Loucy (cell line): ENCODE results near the gene TMEM81.

Experiments used
- CTCF ChIP-seq: fragments of 200-600 bp; sonication (generic); conservative IDR thresholded peaks from 2 replicates; pipeline ENCODE4 v1.5.1; 2014; ENCODE audit warnings: mild to moderate bottlenecking, antibody characterized with exemption, low read length
- EZH2phosphoT487 ChIP-seq: fragments of 200-600 bp; IDR thresholded peaks from 2 replicates; pipeline ENCODE4 v1.6.1; 2018; ENCODE audit warnings: antibody characterized with exemption, mild to moderate bottlenecking, moderate library complexity, borderline replicate concordance

- no peak for TF ChIP-seq CTCF
- TF ChIP-seq EZH2phosphoT487: no peak
These were observed 45.3 kb upstream of the TMEM81 start for GRCh38 chr1:205129447-205130029.
